Cardiac muscle cell (in vitro differentiated cells and primary cell): ENCODE results near the gene EYA2. TPM values are rescaled to one million over a fixed set of nuclear protein-coding genes. Genes with fewer than 3 reads are reported as not detected.

Experiments
- DNase-seq, 2 donors: peaks; one replicate each; pipeline versions ENCODE4 v3.0.0 to v3.0.0-alpha.2; 2010 to 2017; ENCODE audit warnings: low read depth in 1 of 2, low spot score in 1 of 2
- H3K27ac ChIP-seq: fragments of 200-600 bp; sonication (generic); 2 replicates; pipeline ENCODE4 v1.5.1; 2016
- H3K27me3 ChIP-seq: fragments of 200-600 bp; sonication (generic); 2 replicates; pipeline ENCODE4 v1.6.0; 2016; ENCODE audit warnings: control low read depth
- H3K36me3 ChIP-seq: fragments of 200-600 bp; sonication (generic); 2 replicates; pipeline ENCODE4 v1.5.1; 2016; ENCODE audit warnings: control low read depth
- H3K4me1 ChIP-seq: fragments of 200-600 bp; sonication (generic); 2 replicates; pipeline ENCODE4 v1.8.1; 2017; ENCODE audit warnings: low read depth, mild to moderate bottlenecking, mixed run types
- H3K4me3 ChIP-seq: fragments of 200-600 bp; sonication (generic); 2 replicates; pipeline ENCODE4 v1.5.1; 2016; ENCODE audit warnings: mild to moderate bottlenecking
- H3K9me3 ChIP-seq: fragments of 200-600 bp; sonication (generic); 2 replicates; pipeline ENCODE4 v1.5.1; 2017; ENCODE audit warnings: low read depth, mild to moderate bottlenecking, control low read depth
- polyA plus RNA-seq: library from polyadenylated mRNA; unstranded; fragments of >200 nt; fragmentation: Nextera tagmentation; extraction: Ambion mirVana; gene quantifications from 2 replicates; pipeline ENCODE4 v1.2.1, GENCODE V29; 2016
- total RNA-seq: library from RNA; depleted of rRNA; stranded (reverse); fragments of >200 nt; gene quantifications from 2 replicates; pipeline ENCODE4 v1.2.3, GENCODE V29; 2016
- TF ChIP-seq, protein P1 (sequence below): IDR thresholded peaks from 2 replicates; pipeline ENCODE4 v1.5.1; 2012; ENCODE audit warnings: low read depth, mild to moderate bottlenecking, low read length

The EYA2 gene
- total and polyA plus RNA-seq, 2 experiments from 2014 or later: 0.30 TPM; not detected in 1

DNA sequence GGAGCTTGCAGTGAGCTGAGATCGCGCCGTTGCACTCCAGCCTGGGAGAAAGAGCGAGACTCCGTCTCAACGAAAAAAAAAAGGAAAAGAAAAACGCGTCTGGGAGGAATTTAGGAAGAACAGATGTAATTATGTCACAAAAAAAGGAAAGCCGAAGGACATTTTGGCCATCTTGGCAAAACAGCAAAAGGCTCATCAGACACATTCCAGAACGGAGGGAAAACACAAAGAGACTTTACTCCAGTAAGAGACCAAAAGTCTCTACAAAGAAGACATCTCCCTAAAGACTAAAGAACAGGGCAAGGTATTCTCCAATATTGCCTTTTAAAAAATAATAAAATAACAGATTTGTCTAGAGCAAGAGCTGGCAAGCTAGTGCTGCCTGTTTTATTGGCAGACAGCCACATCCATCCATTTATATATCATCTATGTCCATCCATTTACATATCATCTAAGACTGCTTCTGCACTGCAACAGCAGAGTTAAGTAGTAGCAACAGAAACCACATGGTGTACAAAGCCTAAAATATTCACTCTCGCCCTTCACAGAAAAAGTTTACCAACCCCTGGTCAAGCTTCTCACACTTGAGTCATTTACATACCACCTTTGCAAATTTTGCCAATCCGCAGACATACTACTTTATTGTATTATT is 328.0 kb downstream of the EYA2 start:
- no peak for DNase-seq
- no peaks in the 10 kb centered on the region for H3K27me3 ChIP-seq
- peaks cover 64% of the 10 kb centered on the region for H3K36me3 ChIP-seq
- TF ChIP-seq, protein P1, sequence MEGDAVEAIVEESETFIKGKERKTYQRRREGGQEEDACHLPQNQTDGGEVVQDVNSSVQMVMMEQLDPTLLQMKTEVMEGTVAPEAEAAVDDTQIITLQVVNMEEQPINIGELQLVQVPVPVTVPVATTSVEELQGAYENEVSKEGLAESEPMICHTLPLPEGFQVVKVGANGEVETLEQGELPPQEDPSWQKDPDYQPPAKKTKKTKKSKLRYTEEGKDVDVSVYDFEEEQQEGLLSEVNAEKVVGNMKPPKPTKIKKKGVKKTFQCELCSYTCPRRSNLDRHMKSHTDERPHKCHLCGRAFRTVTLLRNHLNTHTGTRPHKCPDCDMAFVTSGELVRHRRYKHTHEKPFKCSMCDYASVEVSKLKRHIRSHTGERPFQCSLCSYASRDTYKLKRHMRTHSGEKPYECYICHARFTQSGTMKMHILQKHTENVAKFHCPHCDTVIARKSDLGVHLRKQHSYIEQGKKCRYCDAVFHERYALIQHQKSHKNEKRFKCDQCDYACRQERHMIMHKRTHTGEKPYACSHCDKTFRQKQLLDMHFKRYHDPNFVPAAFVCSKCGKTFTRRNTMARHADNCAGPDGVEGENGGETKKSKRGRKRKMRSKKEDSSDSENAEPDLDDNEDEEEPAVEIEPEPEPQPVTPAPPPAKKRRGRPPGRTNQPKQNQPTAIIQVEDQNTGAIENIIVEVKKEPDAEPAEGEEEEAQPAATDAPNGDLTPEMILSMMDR: no peak
- no peaks in the 10 kb centered on the region for H3K4me1 ChIP-seq
- no peaks in the 10 kb centered on the region for H3K9me3 ChIP-seq
- H3K27ac ChIP-seq: no peak overlapping the region
- H3K4me3 ChIP-seq: no peak overlapping the region

DNA sequence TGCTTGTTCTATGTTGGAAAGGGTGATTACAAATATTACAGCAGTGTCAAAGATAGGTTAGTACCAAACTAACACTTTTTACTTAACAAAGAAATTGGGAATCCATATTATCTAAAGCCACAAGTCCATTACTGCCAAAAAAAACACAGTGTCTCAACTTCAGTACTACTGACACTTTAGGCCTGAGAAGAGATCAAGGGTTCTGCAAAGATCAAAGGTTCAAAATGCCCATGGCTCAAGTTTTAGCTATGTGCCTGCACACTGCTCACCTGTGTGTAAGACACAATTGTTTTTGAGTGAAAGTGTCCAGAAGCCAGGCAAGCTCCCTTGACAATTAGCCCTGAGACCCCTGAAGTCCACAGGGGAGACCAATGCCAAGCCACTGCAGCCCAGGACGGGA is 329.3 kb downstream of the EYA2 start:
- Histone ChIP-seq H3K27ac (no peak overlapping the region), H3K4me3 (no peak overlapping the region), H3K9me3 (no peaks in the 10 kb centered on the region), H3K4me1 (peaks cover 5% of the 10 kb centered on the region), H3K27me3 (no peaks in the 10 kb centered on the region), H3K36me3 (peaks cover 62% of the 10 kb centered on the region)
- TF ChIP-seq, protein P1: no peak
- no peak for DNase-seq

DNA sequence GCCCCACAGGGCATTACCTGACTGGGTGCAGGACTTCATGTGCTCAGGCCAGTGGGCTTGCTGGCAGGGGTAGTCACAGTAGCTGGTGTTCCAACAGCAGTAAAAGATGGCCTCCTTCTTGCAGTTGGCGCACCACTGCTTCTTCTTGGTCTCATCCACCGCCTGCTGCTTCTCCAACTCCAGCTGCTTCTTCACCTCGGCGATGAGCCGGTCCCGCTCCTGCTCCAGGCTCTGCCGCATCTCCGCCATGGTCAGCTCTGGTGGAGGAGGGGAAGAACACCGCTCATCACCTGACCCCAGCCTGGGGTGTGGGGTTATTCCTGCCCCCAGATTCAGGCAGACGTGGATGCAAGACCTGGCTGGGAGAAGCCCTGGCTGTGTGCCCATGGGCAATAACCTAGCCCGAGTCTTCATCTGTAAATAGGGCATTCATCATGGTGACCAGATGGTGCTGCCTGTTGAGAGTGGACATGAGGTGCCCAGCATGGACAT is 329.7 kb downstream of the EYA2 start:
- H3K4me3 ChIP-seq: no peak overlapping the region
- H3K4me1 ChIP-seq: peaks cover 9% of the 10 kb centered on the region
- no peak overlapping the region for H3K27ac ChIP-seq
- no peaks in the 10 kb centered on the region for H3K27me3 ChIP-seq
- no peak for DNase-seq
- peaks cover 67% of the 10 kb centered on the region for H3K36me3 ChIP-seq
- H3K9me3 ChIP-seq: no peaks in the 10 kb centered on the region
- TF ChIP-seq, protein P1: no peak

DNA sequence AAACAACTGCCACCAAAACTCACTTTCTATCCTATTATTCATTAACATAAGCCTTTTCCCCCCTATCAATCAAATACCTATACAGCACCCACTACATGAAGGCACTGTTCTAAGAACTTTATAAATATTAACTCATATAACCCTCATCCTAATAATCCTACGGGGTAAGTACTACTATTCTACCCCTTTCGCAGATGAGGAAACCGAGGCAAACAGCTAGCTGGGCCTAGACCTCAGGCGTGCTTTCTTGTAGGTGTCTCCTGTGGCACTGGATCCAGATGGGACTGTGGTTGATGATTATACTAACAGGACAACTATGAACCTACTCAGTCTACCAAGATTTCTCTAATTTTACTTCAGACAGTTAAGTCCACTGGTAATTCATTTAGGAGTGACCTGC is 330.2 kb downstream of the EYA2 start:
- Histone ChIP-seq H3K4me3 (no peak overlapping the region), H3K27ac (no peak overlapping the region), H3K4me1 (peaks cover 13% of the 10 kb centered on the region), H3K36me3 (peaks cover 67% of the 10 kb centered on the region), H3K27me3 (no peaks in the 10 kb centered on the region), H3K9me3 (no peaks in the 10 kb centered on the region)
- DNase-seq: no peak
- TF ChIP-seq, protein P1: no peak

DNA sequence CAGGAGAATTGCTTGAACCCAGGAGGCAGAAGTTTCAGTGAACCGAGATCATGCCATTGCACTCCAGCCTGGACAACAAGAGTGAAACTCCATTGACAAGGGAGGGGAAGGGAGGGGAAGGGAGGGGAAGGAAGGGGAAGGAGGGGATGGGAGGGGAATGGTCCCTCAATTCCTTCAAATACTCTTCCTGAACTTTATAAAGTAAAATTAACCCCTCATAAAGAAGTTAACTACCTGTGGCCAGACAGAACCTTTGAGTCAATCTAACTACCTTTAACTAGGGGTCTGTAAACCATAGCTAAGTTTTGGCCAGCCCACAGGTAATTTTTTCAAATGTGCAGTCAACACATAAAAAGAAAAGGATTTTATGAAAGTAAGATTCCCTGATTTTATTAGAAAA is 330.8 kb downstream of the EYA2 start:
- no peak for DNase-seq
- Histone ChIP-seq H3K27me3 (no peaks in the 10 kb centered on the region), H3K27ac (no peak overlapping the region), H3K9me3 (no peaks in the 10 kb centered on the region), H3K36me3 (peaks cover 63% of the 10 kb centered on the region), H3K4me1 (peaks cover 13% of the 10 kb centered on the region), H3K4me3 (no peak overlapping the region)
- TF ChIP-seq, protein P1: no peak
